Lower leg skin (tissue), 3 donors: Measurements from ENCODE around the gene TMEM117.

Source experiments
- POLR2A ChIP-seq, 2 donors: fragments of 450-650 bp; IDR thresholded peaks; one replicate each; pipeline ENCODE4 v1.6.1; 2016 to 2017; ENCODE audit warnings: antibody characterized with exemption in 2 of 2, mild to moderate bottlenecking in 1 of 2, moderate library complexity in 1 of 2
- TF ChIP-seq, protein P1 (sequence below), 3 donors: fragments of 450-650 bp; IDR thresholded peaks; one replicate each; pipeline ENCODE4 v1.5.1; 2016; ENCODE audit warnings: antibody characterized with exemption in 3 of 3, mild to moderate bottlenecking in 3 of 3, moderate library complexity in 2 of 3

DNA sequence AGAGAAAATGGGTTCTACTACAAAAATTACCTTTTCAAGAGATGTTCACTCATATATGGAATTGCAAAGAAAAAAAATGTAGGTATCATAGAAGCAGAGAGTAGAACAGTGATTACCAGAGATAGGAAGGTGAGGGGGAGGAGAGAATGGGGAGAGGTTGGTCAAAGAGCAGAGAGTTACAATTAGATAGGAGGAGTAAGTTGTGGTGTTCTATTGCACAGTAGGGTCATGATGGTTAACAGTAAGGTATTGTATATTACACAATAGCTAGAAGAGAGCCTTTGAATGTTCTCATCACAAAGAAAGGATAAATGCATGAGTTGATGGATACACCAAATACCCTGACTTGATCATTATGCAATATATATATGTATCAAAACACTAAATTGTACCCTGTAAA lies 145.8 kb downstream of the TMEM117 start:
- TF ChIP-seq, protein P1, sequence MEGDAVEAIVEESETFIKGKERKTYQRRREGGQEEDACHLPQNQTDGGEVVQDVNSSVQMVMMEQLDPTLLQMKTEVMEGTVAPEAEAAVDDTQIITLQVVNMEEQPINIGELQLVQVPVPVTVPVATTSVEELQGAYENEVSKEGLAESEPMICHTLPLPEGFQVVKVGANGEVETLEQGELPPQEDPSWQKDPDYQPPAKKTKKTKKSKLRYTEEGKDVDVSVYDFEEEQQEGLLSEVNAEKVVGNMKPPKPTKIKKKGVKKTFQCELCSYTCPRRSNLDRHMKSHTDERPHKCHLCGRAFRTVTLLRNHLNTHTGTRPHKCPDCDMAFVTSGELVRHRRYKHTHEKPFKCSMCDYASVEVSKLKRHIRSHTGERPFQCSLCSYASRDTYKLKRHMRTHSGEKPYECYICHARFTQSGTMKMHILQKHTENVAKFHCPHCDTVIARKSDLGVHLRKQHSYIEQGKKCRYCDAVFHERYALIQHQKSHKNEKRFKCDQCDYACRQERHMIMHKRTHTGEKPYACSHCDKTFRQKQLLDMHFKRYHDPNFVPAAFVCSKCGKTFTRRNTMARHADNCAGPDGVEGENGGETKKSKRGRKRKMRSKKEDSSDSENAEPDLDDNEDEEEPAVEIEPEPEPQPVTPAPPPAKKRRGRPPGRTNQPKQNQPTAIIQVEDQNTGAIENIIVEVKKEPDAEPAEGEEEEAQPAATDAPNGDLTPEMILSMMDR (IDR thresholded peaks at IDR 0.05) = no peak
- TF ChIP-seq POLR2A (IDR thresholded peaks at IDR 0.05) = no peak
